Measurements from ENCODE around the gene PIGU. TPM values are rescaled to one million over a fixed set of nuclear protein-coding genes. Genes with fewer than 3 reads are reported as not detected.

PIGU gene
- total and polyA plus RNA-seq, 9 of the 15 experiments (the other 6 are each of a cell fraction or from before 2014, with no cell fraction given): 6.5 to 100 (median 28.1) TPM

GRCh38 chr20:34516247-34517113 lies 160.4 kb downstream of the PIGU start, which contains the start of gene DYNLRB1 (continued):
- no peak for TF ChIP-seq ADNP (tag; IDR thresholded peaks at IDR 0.05)
- peak; percentile 91 for TF ChIP-seq POLR2A (conservative IDR thresholded peaks at IDR 0.05)
- peak; percentile 79 for TF ChIP-seq CXXC5 (CRISPR knock-in tag; IDR thresholded peaks at IDR 0.05)
- TF ChIP-seq YY1 (IDR thresholded peaks at IDR 0.05; ENCODE audit: borderline replicate concordance in 1 of 3, control insufficient read depth in 1 of 3, extremely low read depth in 1 of 3, insufficient read depth in 3 of 3, insufficient read length in 1 of 3, insufficient replicate concordance in 2 of 3, low read depth in 1 of 3, low read length in 2 of 3): no peak
- TF ChIP-seq PKNOX1 (IDR thresholded peaks at IDR 0.05): peak; percentile 99
- no peak for TF ChIP-seq BDP1 (IDR thresholded peaks at IDR 0.05; ENCODE audit: insufficient read depth, insufficient read length)
- TF ChIP-seq DPF2 (IDR thresholded peaks at IDR 0.05): no peak; the same call in 1 of the 2 replicates
- TF ChIP-seq ZBTB40 (IDR thresholded peaks at IDR 0.05): peak; percentile 88
- no peak for TF ChIP-seq ZBTB40 (CRISPR knock-in tag; IDR thresholded peaks at IDR 0.05)
- TF ChIP-seq SREBF1 (IDR thresholded peaks at IDR 0.05; ENCODE audit: borderline replicate concordance, low read depth, low read length): no peak
- no peak for TF ChIP-seq RHOXF2B (CRISPR knock-in tag; conservative IDR thresholded peaks at IDR 0.05)
- no peak for TF ChIP-seq CHD1 (IDR thresholded peaks at IDR 0.05; ENCODE audit: low read length)
- TF ChIP-seq ARNT (IDR thresholded peaks at IDR 0.05): no peak
- no peak for TF ChIP-seq CC2D1A (IDR thresholded peaks at IDR 0.05)
- TF ChIP-seq ZNF764 (CRISPR knock-in tag; IDR thresholded peaks at IDR 0.05; ENCODE audit: low read depth): no peak
- peak; percentile 54; the same call in 1 of the 2 replicates for TF ChIP-seq CHD2 (IDR thresholded peaks at IDR 0.05; ENCODE audit: low read depth, low read length)
- TF ChIP-seq ZNF224 (CRISPR knock-in tag; IDR thresholded peaks at IDR 0.05): no peak

Measured in K562 (cell line).